Measurements from ENCODE around the gene SYCN. TPM values are rescaled to one million over a fixed set of nuclear protein-coding genes. Genes with fewer than 3 reads are reported as not detected.

The SYCN gene
- total RNA-seq, 2 experiments from 2014 or later: not detected

DNA sequence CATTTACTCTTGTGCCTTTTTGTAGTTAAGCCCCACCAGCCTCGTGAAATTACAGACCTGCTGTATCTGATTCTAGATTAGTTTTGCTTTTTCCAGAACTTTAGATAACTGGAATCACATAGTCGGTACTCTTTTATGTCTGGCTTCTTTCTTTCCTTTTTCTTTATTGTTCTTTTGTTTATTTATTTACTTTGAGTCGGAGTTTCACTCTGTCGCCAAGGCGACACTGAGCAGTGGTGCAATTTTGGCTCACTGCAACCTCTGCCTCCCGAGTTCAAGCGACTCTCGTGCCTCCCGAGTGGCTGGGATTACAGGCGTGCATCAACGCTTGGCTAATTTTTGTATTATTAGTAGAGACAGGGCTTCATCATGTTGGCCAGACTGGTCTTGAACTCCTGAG lies 13.3 kb downstream of the SYCN start:
- no peaks in the 10 kb centered on the region for H3K36me3 ChIP-seq (ENCODE audit: insufficient read depth, low read length)
- no TSS peak for BruUV-seq (replicated peaks)
- no peak for DNase-seq (ENCODE audit: low spot score)
- ChIA-PET POLR2A (no interaction called here), CTCF (ENCODE audit: unreplicated experiment) (no interaction called here)
- intact Hi-C loops (cut with micrococcal nuclease; ENCODE audit: unreplicated experiment): no loop called here
- H3K9me3 ChIP-seq (ENCODE audit: low read length): no peaks in the 10 kb centered on the region
- TF ChIP-seq EZH2phosphoT487 (IDR thresholded peaks at IDR 0.05; ENCODE audit: borderline replicate concordance, low read depth, low read length): no peak
- TF ChIP-seq, protein P1, sequence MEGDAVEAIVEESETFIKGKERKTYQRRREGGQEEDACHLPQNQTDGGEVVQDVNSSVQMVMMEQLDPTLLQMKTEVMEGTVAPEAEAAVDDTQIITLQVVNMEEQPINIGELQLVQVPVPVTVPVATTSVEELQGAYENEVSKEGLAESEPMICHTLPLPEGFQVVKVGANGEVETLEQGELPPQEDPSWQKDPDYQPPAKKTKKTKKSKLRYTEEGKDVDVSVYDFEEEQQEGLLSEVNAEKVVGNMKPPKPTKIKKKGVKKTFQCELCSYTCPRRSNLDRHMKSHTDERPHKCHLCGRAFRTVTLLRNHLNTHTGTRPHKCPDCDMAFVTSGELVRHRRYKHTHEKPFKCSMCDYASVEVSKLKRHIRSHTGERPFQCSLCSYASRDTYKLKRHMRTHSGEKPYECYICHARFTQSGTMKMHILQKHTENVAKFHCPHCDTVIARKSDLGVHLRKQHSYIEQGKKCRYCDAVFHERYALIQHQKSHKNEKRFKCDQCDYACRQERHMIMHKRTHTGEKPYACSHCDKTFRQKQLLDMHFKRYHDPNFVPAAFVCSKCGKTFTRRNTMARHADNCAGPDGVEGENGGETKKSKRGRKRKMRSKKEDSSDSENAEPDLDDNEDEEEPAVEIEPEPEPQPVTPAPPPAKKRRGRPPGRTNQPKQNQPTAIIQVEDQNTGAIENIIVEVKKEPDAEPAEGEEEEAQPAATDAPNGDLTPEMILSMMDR (conservative IDR thresholded peaks at IDR 0.05; ENCODE audit: low read length): no peak
- no peaks in the 10 kb centered on the region for H4K20me1 ChIP-seq (ENCODE audit: insufficient read depth, low read length)
- H3K9me2 ChIP-seq (ENCODE audit: insufficient read depth, low read length): no peaks in the 10 kb centered on the region
- H3K79me2 ChIP-seq (ENCODE audit: insufficient read depth, low read depth, low read length): no peaks in the 10 kb centered on the region
- H3K27ac ChIP-seq (ENCODE audit: low read depth, low read length, poor library complexity, severe bottlenecking): no peak overlapping the region
- no peak overlapping the region for H3K4me2 ChIP-seq (ENCODE audit: low read length)
- no peaks in the 10 kb centered on the region for H3K4me1 ChIP-seq (ENCODE audit: insufficient read depth, low read length, poor library complexity, severe bottlenecking)
- no peak overlapping the region for H2AFZ ChIP-seq (ENCODE audit: low read length)
- no peak overlapping the region for H3K4me3 ChIP-seq (ENCODE audit: low read depth, low read length, poor library complexity, severe bottlenecking)

DNA sequence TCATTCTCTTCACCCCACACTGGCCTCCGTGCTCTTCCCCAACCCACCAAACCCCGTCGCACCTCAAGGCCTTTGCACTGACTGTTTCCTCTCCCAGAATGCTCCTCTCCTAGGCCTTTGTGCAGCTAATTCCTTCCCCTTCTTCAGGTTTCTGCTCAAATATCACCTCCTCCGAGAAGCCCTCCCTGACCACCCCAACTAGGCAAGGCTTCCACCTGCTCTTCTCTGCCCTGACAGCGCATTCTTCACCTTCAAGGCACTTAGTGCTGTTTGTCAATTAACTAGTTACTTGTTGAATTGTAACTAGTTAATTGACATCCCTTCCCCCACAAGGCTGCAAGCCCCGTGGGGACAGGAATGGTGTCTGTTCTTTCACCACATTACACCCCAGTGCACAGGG lies 15.1 kb downstream of the SYCN start:
- Histone ChIP-seq H3K4me2 (ENCODE audit: low read length) (no peak overlapping the region), H3K9me3 (ENCODE audit: low read length) (no peaks in the 10 kb centered on the region), H3K4me3 (ENCODE audit: low read depth, low read length, poor library complexity, severe bottlenecking) (no peak overlapping the region), H2AFZ (ENCODE audit: low read length) (no peak overlapping the region), H3K9me2 (ENCODE audit: insufficient read depth, low read length) (no peaks in the 10 kb centered on the region), H3K36me3 (ENCODE audit: insufficient read depth, low read length) (no peaks in the 10 kb centered on the region), H4K20me1 (ENCODE audit: insufficient read depth, low read length) (no peaks in the 10 kb centered on the region), H3K79me2 (ENCODE audit: insufficient read depth, low read depth, low read length) (no peaks in the 10 kb centered on the region), H3K27ac (ENCODE audit: low read depth, low read length, poor library complexity, severe bottlenecking) (no peak overlapping the region), H3K4me1 (ENCODE audit: insufficient read depth, low read length, poor library complexity, severe bottlenecking) (no peaks in the 10 kb centered on the region)
- DNase-seq (ENCODE audit: low spot score): no peak
- intact Hi-C loops (cut with micrococcal nuclease; ENCODE audit: unreplicated experiment): no loop called here
- CTCF ChIA-PET (ENCODE audit: unreplicated experiment): no interaction called here
- no peak for TF ChIP-seq EZH2phosphoT487 (IDR thresholded peaks at IDR 0.05; ENCODE audit: borderline replicate concordance, low read depth, low read length)
- TF ChIP-seq, protein P1 (conservative IDR thresholded peaks at IDR 0.05; ENCODE audit: low read length): no peak
- POLR2A ChIA-PET: no interaction called here
- no TSS peak for BruUV-seq (replicated peaks)

DNA sequence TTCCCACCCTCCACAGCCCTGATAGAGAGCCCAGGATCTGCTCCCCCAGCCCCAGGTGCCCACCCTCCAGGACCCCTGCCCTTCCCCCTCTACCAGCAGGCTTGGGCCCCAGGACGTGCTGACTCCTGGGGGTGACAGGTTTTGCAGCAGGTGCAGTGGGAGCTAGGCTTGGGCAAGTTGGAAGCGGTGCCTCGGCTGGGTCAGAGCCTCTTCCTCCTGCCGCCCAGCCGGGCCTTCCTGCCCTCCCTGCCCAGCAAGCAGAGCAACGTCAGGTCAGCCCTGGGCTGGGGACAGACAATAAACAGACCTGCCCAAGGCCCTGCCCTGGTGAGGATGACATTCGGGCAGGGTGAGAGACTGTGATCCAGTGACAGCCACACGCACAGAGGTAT lies 16.5 kb downstream of the SYCN start:
- BruUV-seq (replicated peaks): no TSS peak
- ChIA-PET POLR2A (no interaction called here), CTCF (ENCODE audit: unreplicated experiment) (no interaction called here)

More for the DNA sequence above, 16.5 kb downstream of the SYCN start:
- H3K4me2 ChIP-seq (ENCODE audit: low read length): no peak overlapping the region
- H3K4me3 ChIP-seq (ENCODE audit: low read depth, low read length, poor library complexity, severe bottlenecking): no peak overlapping the region
- H4K20me1 ChIP-seq (ENCODE audit: insufficient read depth, low read length): no peaks in the 10 kb centered on the region
- H3K79me2 ChIP-seq (ENCODE audit: insufficient read depth, low read depth, low read length): no peaks in the 10 kb centered on the region
- H3K9me3 ChIP-seq (ENCODE audit: low read length): no peaks in the 10 kb centered on the region
- intact Hi-C loops (cut with micrococcal nuclease; ENCODE audit: unreplicated experiment): loop anchor here (1.0 kb wide), 1 partner anchor 65 kb away; no protein-coding TSS in a partner anchor
- no peak overlapping the region for H2AFZ ChIP-seq (ENCODE audit: low read length)
- H3K36me3 ChIP-seq (ENCODE audit: insufficient read depth, low read length): no peaks in the 10 kb centered on the region
- H3K27ac ChIP-seq (ENCODE audit: low read depth, low read length, poor library complexity, severe bottlenecking): no peak overlapping the region
- no peaks in the 10 kb centered on the region for H3K9me2 ChIP-seq (ENCODE audit: insufficient read depth, low read length)
- H3K4me1 ChIP-seq (ENCODE audit: insufficient read depth, low read length, poor library complexity, severe bottlenecking): no peaks in the 10 kb centered on the region
- no peak for DNase-seq (ENCODE audit: low spot score)
- TF ChIP-seq, protein P1 (conservative IDR thresholded peaks at IDR 0.05; ENCODE audit: low read length): peak; percentile 47; the same call in 1 of the 2 replicates
- no peak for TF ChIP-seq EZH2phosphoT487 (IDR thresholded peaks at IDR 0.05; ENCODE audit: borderline replicate concordance, low read depth, low read length)

All from OCI-LY7 (cell line).